SK-N-MC (cell line): Measurements from ENCODE around the gene TP53BP2.

Source experiments
- EZH2 ChIP-seq: fragments of 200-600 bp; sonication (generic); IDR thresholded peaks from one replicate; pipeline ENCODE4 v1.6.1; 2017; ENCODE audit warnings: antibody characterized with exemption
- POLR2AphosphoS5 ChIP-seq: IDR thresholded peaks from 2 replicates; pipeline ENCODE4 v1.6.1; 2012; ENCODE audit warnings: mild to moderate bottlenecking, low read depth, low read length, borderline replicate concordance

- TF ChIP-seq POLR2AphosphoS5 (no peak), EZH2 (no peak)
Observed at GRCh38 chr1:223843934-223844786, 1.6 kb downstream of the TP53BP2 start.
